HG03135 (cell line): ENCODE data around the gene ELMO1.

ENCODE experiments used
- ATAC-seq: cut with Tn5 transposase; IDR thresholded peaks from one replicate; pipeline ENCODE4 v1.9.1; 2021; ENCODE audit warnings: mild to moderate bottlenecking, moderate library complexity; ENCODE audit not compliant: unreplicated experiment

Gene ELMO1

GRCh38 chr7:37109016-37109683, 339.5 kb downstream of the ELMO1 start:
- no peak for ATAC-seq

GRCh38 chr7:37108615-37109014, 340.0 kb downstream of the ELMO1 start:
- ATAC-seq = no peak

GRCh38 chr7:37107047-37107750, 341.5 kb downstream of the ELMO1 start:
- no peak for ATAC-seq

- no peak for ATAC-seq
Observed at GRCh38 chr7:37105762-37106161, 342.9 kb downstream of the ELMO1 start.

- ATAC-seq = no peak
Observed at GRCh38 chr7:37104822-37105518, 343.7 kb downstream of the ELMO1 start.

- ATAC-seq = no peak
Observed at GRCh38 chr7:37102518-37103137, 346.0 kb downstream of the ELMO1 start.

- ATAC-seq = no peak
Observed at GRCh38 chr7:37100735-37101331, 347.8 kb downstream of the ELMO1 start.

GRCh38 chr7:37098762-37099161, 349.9 kb downstream of the ELMO1 start:
- ATAC-seq = no peak

GRCh38 chr7:37097983-37098382, 350.7 kb downstream of the ELMO1 start:
- ATAC-seq = no peak

- no peak for ATAC-seq
Observed at GRCh38 chr7:37097276-37097675, 351.4 kb downstream of the ELMO1 start.

GRCh38 chr7:37096341-37096740, 352.3 kb downstream of the ELMO1 start:
- no peak for ATAC-seq

- no peak for ATAC-seq
Observed at GRCh38 chr7:37095122-37095521, 353.5 kb downstream of the ELMO1 start.

GRCh38 chr7:37093257-37093656, 355.4 kb downstream of the ELMO1 start:
- ATAC-seq = no peak

GRCh38 chr7:37092548-37092947, 356.1 kb downstream of the ELMO1 start:
- no peak for ATAC-seq

GRCh38 chr7:37089972-37090371, 358.7 kb downstream of the ELMO1 start:
- ATAC-seq = no peak

GRCh38 chr7:37085600-37085999, 363.1 kb downstream of the ELMO1 start:
- ATAC-seq = no peak

- ATAC-seq = no peak
Observed at GRCh38 chr7:37084303-37084702, 364.4 kb downstream of the ELMO1 start.

GRCh38 chr7:37083311-37084096, 365.2 kb downstream of the ELMO1 start:
- ATAC-seq = no peak

GRCh38 chr7:37081436-37081835, 367.2 kb downstream of the ELMO1 start:
- no peak for ATAC-seq

GRCh38 chr7:37079420-37079819, 369.2 kb downstream of the ELMO1 start:
- ATAC-seq = no peak
